HCT116 (cell line): ENCODE results near the gene KSR2. TPM values are rescaled to one million over a fixed set of nuclear protein-coding genes. Genes with fewer than 3 reads are reported as not detected.

Experiments
- ATAC-seq: fragments of 200-7000 bp; cut with Tn5 transposase; 2 replicates; pipeline ENCODE4 v1.9.1; 2020; ENCODE audit warnings: mild to moderate bottlenecking, moderate library complexity
- BruUV-seq: library from RNA; stranded (reverse); fragments of 400-500 nt; replicated peaks from 2 replicates; lab custom pipeline; 2021; lab: Mats Ljungman, UMichigan
- CTCF ChIA-PET: fragments of 300-600 bp; sonication (Branson Sonifier 250); formaldehyde crosslinking; loops from one replicate; lab custom pipeline; 2021; ENCODE audit warnings: antibody characterized with exemption; lab: Charles Lee
- POLR2A ChIA-PET: fragments of 300-600, 350-600 bp; sonication (Branson Sonifier 250); formaldehyde crosslinking; loops from one replicate; lab custom pipeline; 2021; ENCODE audit warnings: antibody characterized with exemption; lab: Charles Lee
- RAD21 ChIA-PET, 2 experiments: fragments of 300-600 bp; sonication (Branson Sonifier 250); formaldehyde crosslinking; loops; one replicate each; lab custom pipeline; 2023; ENCODE audit warnings: low total read pairs in 2 of 2; ENCODE audit not compliant: uncharacterized antibody in 2 of 2, unreplicated experiment in 2 of 2, low non-redundant PET in 1 of 2; lab: Charles Lee
- DNase-seq: peaks from one replicate; pipeline ENCODE4 v3.0.0-alpha.2; 2010; ENCODE audit warnings: low read depth, low spot score
- H2AFZ ChIP-seq: fragments of 200-600 bp; shearing (Covaris generic), sonication (generic); 2 replicates; pipeline ENCODE4 v1.6.1; 2017; ENCODE audit warnings: low read depth, mixed run types, mixed read lengths, antibody characterized with exemption, low read length; ENCODE audit not compliant: poor library complexity, severe bottlenecking
- H3K27ac ChIP-seq: 2 replicates; pipeline ENCODE4 v1.5.1; 2012; ENCODE audit warnings: low read depth, low read length
- H3K27me3 ChIP-seq: fragments of 200-600 bp; sonication (generic); 2 replicates; pipeline ENCODE4 v1.6.1; 2016; ENCODE audit warnings: mixed run types, low read length, mixed read lengths; ENCODE audit not compliant: insufficient read depth
- H3K36me3 ChIP-seq, 2 experiments: fragments of 200-500 bp in 1 of 2; fragments of 200-600 bp in 1 of 2; sonication (Bioruptor generic) in 1 of 2; sonication (generic) in 1 of 2; 2 replicates each; pipeline versions ENCODE4 v1.5.1 to v1.6.1; 2014 to 2016; ENCODE audit warnings: low read length in 2 of 2, inconsistent platforms in 1 of 2, mixed read lengths in 1 of 2, mixed run types in 1 of 2; ENCODE audit not compliant: insufficient read depth in 2 of 2, control insufficient read depth in 1 of 2
- H3K4me1 ChIP-seq, 2 experiments: fragments of 200-600 bp in 1 of 2; sonication (generic) in 1 of 2; 2 replicates each; pipeline versions ENCODE4 v1.5.1 to v1.6.1; 2012 to 2017; ENCODE audit warnings: low read length in 2 of 2, inconsistent platforms in 1 of 2, mild to moderate bottlenecking in 1 of 2, mixed read lengths in 1 of 2, mixed run types in 1 of 2, moderate library complexity in 1 of 2; ENCODE audit not compliant: insufficient read depth in 2 of 2, control insufficient read depth in 1 of 2
- H3K4me2 ChIP-seq: fragments of 200-600 bp; sonication (generic); 2 replicates; pipeline ENCODE4 v1.6.1; 2017; ENCODE audit warnings: mixed run types, low read length, mixed read lengths
- H3K4me3 ChIP-seq, 2 experiments: fragments of 200-600 bp in 1 of 2; sonication (generic) in 1 of 2; replicated peaks in 1 of 2; 2 replicates each; pipeline ENCODE4 v1.5.1; 2011 to 2016; ENCODE audit warnings: low read length in 2 of 2, control low read depth in 1 of 2, low read depth in 1 of 2, mild to moderate bottlenecking in 1 of 2, mixed read lengths in 1 of 2, mixed run types in 1 of 2
- H3K79me2 ChIP-seq: fragments of 200-600 bp; sonication (generic); 2 replicates; pipeline ENCODE4 v1.6.1; 2017; ENCODE audit warnings: mild to moderate bottlenecking, mixed run types, low read length, moderate library complexity, mixed read lengths; ENCODE audit not compliant: insufficient read depth
- H3K9ac ChIP-seq: fragments of 200-600 bp; sonication (generic); 2 replicates; pipeline ENCODE4 v1.6.1; 2016; ENCODE audit warnings: low read length, mixed read lengths
- H3K9me2 ChIP-seq: fragments of 200-600 bp; sonication (generic), shearing (Covaris generic); 2 replicates; pipeline ENCODE4 v1.6.1; 2017; ENCODE audit warnings: mixed run types, mild to moderate bottlenecking, moderate library complexity; ENCODE audit not compliant: insufficient read depth
- H3K9me3 ChIP-seq, 2 experiments: fragments of 200-500 bp in 1 of 2; fragments of 200-600 bp in 1 of 2; sonication (Bioruptor generic) in 1 of 2; sonication (generic) in 1 of 2; 2 replicates each; pipeline ENCODE4 v1.6.1; 2014 to 2017; ENCODE audit warnings: low read length in 2 of 2, mixed read lengths in 2 of 2, inconsistent platforms in 1 of 2, low read depth in 1 of 2, mild to moderate bottlenecking in 1 of 2, mixed run types in 1 of 2, moderate library complexity in 1 of 2; ENCODE audit not compliant: control insufficient read depth in 1 of 2, insufficient read depth in 1 of 2
- H4K20me1 ChIP-seq: fragments of 200-600 bp; sonication (generic), shearing (Covaris generic); 2 replicates; pipeline ENCODE4 v1.6.1; 2017; ENCODE audit warnings: mixed run types, mild to moderate bottlenecking, moderate library complexity; ENCODE audit not compliant: insufficient read depth
- ATF3 ChIP-seq: IDR thresholded peaks from 2 replicates; pipeline ENCODE4 v1.6.1; 2012
- CBX3 ChIP-seq: IDR thresholded peaks from 2 replicates; pipeline ENCODE4 v1.6.1; 2012; ENCODE audit warnings: low read depth
- CTCF ChIP-seq, 3 experiments: fragments of 200-600 bp in 1 of 3; sonication (generic) in 1 of 3; IDR thresholded peaks in 2 of 3; conservative IDR thresholded peaks in 1 of 3; 2 replicates each; pipeline ENCODE4 v1.5.1; 2012 to 2017; ENCODE audit warnings: low read depth in 2 of 3, low read length in 2 of 3, antibody characterized with exemption in 1 of 3, borderline replicate concordance in 1 of 3, control low read depth in 1 of 3, mild to moderate bottlenecking in 1 of 3, mixed read lengths in 1 of 3, mixed run types in 1 of 3, moderate library complexity in 1 of 3; ENCODE audit not compliant: insufficient read depth in 1 of 3
- ELF1 ChIP-seq: IDR thresholded peaks from 2 replicates; pipeline ENCODE4 v1.6.1; 2012; ENCODE audit warnings: low read depth, borderline replicate concordance
- EZH2 ChIP-seq: fragments of 200-600 bp; sonication (generic); IDR thresholded peaks from 2 replicates; pipeline ENCODE4 v1.6.1; 2017; ENCODE audit warnings: antibody characterized with exemption, mixed run types
- EZH2phosphoT487 ChIP-seq: fragments of 200-600 bp; IDR thresholded peaks from 2 replicates; pipeline ENCODE4 v1.6.1; 2018; ENCODE audit warnings: antibody characterized with exemption, borderline replicate concordance
- FOSL1 ChIP-seq: IDR thresholded peaks from 2 replicates; pipeline ENCODE4 v1.6.1; 2012; ENCODE audit warnings: low read depth
- JUND ChIP-seq: IDR thresholded peaks from 2 replicates; pipeline ENCODE4 v1.6.1; 2012
- MAX ChIP-seq: IDR thresholded peaks from 2 replicates; pipeline ENCODE4 v1.6.1; 2012
- RAD21 ChIP-seq: IDR thresholded peaks from 2 replicates; pipeline ENCODE4 v1.6.1; 2012; ENCODE audit warnings: low read depth, mild to moderate bottlenecking
- REST ChIP-seq: IDR thresholded peaks from 2 replicates; pipeline ENCODE4 v1.6.1; 2012; ENCODE audit warnings: low read depth
- SP1 ChIP-seq: IDR thresholded peaks from 2 replicates; pipeline ENCODE4 v1.6.1; 2012; ENCODE audit warnings: low read depth
- SRF ChIP-seq: IDR thresholded peaks from 2 replicates; pipeline ENCODE4 v1.6.1; 2012; ENCODE audit warnings: low read depth
- TCF7L2 ChIP-seq: IDR thresholded peaks from 2 replicates; pipeline ENCODE4 v1.7.0; 2011; ENCODE audit warnings: borderline replicate concordance, inconsistent platforms; ENCODE audit not compliant: insufficient read depth, insufficient read length; ENCODE audit errors: extremely low read depth
- ZNF274 ChIP-seq: fragments of 200-500 bp; sonication (Bioruptor generic); IDR thresholded peaks from 2 replicates; pipeline ENCODE4 v1.6.1; 2014; ENCODE audit warnings: mild to moderate bottlenecking, low read depth, low read length, inconsistent platforms
- intact Hi-C: fragments of 100-400 bp; cut with micrococcal nuclease; formaldehyde crosslinking; loops from 2 replicates; pipeline ENCODE4 v1.10.0; 2022
- total RNA-seq: library from RNA; stranded (reverse); gene quantifications from one replicate; pipeline ENCODE4 v1.2.1, GENCODE V29; 2021; ENCODE audit not compliant: unreplicated experiment

Gene KSR2
- total RNA-seq, 1 experiment from 2014 or later = 10.1 TPM

GRCh38 chr12:117981267-117981666 is 12.5 kb upstream of the KSR2 start:
- no peak overlapping the region for H3K9ac ChIP-seq
- DNase-seq = no peak
- no TSS peak for BruUV-seq
- no peak overlapping the region for H3K4me2 ChIP-seq
- H3K27me3 ChIP-seq = no peaks in the 10 kb centered on the region
- no peaks in the 10 kb centered on the region for H3K79me2 ChIP-seq
- ChIA-PET POLR2A (no interaction called here), CTCF (no interaction called here), RAD21 (no interaction called here)
- TF ChIP-seq SRF (no peak), ELF1 (no peak)
- no peak overlapping the region for H2AFZ ChIP-seq
- peaks cover 34 to 53% of the 10 kb centered on the region in 2 experiments for H3K4me1 ChIP-seq
- ATAC-seq = no peak
- H3K9me2 ChIP-seq = no peaks in the 10 kb centered on the region
- H3K9me3 ChIP-seq = peaks cover 0 to 4% of the 10 kb centered on the region in 2 experiments; a peak in 1 of 4 replicates
- H3K4me3 ChIP-seq = no peak overlapping the region
- H4K20me1 ChIP-seq = no peaks in the 10 kb centered on the region
- no peaks in the 10 kb centered on the region for H3K36me3 ChIP-seq
- H3K27ac ChIP-seq = no peak overlapping the region
- intact Hi-C loops = no loop called here

- Histone ChIP-seq H3K36me3 (no peaks in the 10 kb centered on the region), H3K4me3 (no peak overlapping the region), H4K20me1 (no peaks in the 10 kb centered on the region), H2AFZ (no peak overlapping the region), H3K9ac (no peak overlapping the region), H3K4me1 (peaks cover 28 to 47% of the 10 kb centered on the region in 2 experiments), H3K27ac (no peak overlapping the region), H3K79me2 (no peaks in the 10 kb centered on the region), H3K27me3 (no peaks in the 10 kb centered on the region), H3K9me3 (peaks cover 0 to 4% of the 10 kb centered on the region in 2 experiments; a peak in 1 of 4 replicates), H3K9me2 (no peaks in the 10 kb centered on the region), H3K4me2 (no peak overlapping the region)
- CTCF ChIA-PET = no interaction called here
- no peak for ATAC-seq
- no peak for DNase-seq
- intact Hi-C loops = no loop called here
- POLR2A ChIA-PET = no interaction called here
- RAD21 ChIA-PET = no interaction called here
- no TSS peak for BruUV-seq
- TF ChIP-seq SRF = no peak
- no peak for TF ChIP-seq CBX3
- no peak for TF ChIP-seq MAX
- no peak for TF ChIP-seq FOSL1
- TF ChIP-seq ZNF274 = no peak
- TF ChIP-seq ELF1 = no peak
- no peak for TF ChIP-seq EZH2phosphoT487
- TF ChIP-seq JUND = no peak
- TF ChIP-seq SP1 = no peak
- TF ChIP-seq RAD21 = no peak
- TF ChIP-seq ATF3 = no peak
- no peak for TF ChIP-seq TCF7L2
- no peak for TF ChIP-seq CTCF (IDR thresholded peaks at IDR 0.05 in 2 of 3, conservative IDR thresholded peaks at IDR 0.05 in 1 of 3; ENCODE audit: borderline replicate concordance in 1 of 3, insufficient read depth in 1 of 3, low read depth in 2 of 3, low read length in 2 of 3)
- TF ChIP-seq REST = no peak
- TF ChIP-seq EZH2 = no peak
Measured at GRCh38 chr12:117980616-117981015, 11.8 kb upstream of the KSR2 start.
